ENCODE measurements around the gene ANK3.

Gene ANK3

DNA sequence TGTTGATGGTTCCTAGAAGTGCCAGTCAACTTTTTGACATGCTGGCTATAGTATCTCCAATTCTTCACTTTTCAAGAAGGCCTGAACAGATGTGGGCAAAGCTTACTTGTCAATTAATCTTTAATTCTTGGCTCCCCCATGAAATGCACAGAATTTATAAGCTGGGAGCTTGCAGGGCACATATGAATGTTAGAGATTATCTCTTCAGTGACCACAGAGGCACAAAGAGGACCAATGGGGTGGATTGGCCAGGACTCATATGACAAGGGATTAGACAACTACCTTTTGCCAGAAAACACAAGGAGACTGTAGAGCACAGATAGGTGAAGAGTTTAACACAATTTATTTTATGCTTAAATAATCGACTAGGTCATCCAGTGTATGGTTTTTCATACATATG is 361.6 kb downstream of the ANK3 start:
- no peak for DNase-seq (ENCODE audit: low read depth)

DNA sequence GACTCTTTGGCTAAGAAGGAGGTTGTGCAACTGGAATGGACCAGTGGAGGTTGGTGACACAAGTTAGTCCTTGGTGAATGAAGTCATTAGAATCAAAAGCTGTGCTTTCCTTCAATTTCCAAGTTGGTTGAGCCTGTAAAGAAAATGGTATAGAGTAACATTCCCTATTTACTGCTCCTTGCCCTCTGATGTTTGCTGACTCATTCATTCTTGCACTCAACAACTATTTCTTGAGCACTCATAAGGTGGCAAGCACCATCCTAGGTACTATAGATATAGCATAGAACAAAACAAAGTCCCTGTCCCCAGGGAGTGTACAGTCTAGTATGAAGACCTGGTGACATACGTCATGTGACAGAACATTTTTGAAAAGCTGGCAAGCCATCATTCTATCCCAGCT is 364.4 kb downstream of the ANK3 start:
- DNase-seq (ENCODE audit: low read depth), result no peak

DNA sequence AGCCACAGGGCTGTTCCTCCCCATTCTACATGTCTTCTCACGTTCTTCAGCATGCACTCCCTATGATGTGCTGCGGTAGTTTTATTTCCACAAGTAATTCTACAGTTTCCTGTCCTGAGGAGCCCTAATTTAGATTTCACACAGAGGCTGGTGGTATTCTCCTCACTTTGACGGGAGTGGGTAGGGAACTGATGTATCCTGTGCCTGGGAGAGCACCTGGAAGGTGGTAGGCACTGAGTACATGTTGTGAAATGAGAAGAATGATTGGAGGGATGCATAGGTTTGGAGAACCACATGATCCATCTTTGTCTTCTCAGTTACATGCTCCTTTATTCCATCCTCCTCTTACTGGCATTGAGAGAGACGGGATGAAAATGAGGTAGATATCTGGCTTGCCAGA is 365.2 kb downstream of the ANK3 start:
- DNase-seq (ENCODE audit: low read depth), result no peak

GRCh38 chr10:60023155-60023877 is 366.4 kb downstream of the ANK3 start:
- no peak for DNase-seq (ENCODE audit: low read depth)

DNA sequence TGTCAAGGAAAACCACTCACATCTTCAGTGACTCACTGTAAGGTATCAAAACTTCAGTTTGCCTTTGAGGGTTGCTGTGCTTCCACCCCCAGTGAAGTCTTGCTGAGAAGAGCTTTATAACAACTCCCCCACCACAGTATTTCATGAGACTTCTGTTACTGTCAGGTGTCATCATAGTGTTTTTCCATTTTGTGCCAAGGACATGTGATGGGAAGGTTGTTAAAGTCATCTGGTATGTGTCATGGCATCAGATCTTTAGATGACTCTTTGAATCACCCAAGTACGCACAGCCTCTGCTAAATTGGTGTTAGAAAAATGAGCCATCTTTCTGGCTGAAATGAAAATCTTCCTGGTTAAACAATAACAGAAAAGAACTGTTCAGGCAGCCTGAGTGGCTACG is 368.3 kb downstream of the ANK3 start:
- no peak for DNase-seq (ENCODE audit: low read depth)

DNA sequence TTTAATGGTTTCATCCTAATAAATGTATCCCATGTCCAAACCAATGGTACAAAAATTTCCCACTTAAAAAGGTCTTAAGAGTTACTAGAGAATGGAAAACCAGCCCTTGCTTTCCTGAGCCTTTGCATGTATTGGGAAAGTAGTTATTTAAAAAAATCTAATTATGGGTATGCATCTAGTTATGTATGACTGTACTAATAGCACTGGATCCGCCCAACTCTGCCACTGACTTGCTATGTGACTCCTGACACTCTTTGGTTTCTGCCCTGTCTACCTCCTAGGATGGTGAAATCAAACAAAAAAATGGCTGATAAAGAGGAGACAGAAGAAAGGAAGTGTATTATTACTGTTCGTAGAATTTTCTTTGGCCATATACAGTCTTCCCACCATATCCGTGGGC is 372.9 kb downstream of the ANK3 start:
- DNase-seq (ENCODE audit: low read depth), result no peak

GRCh38 chr10:60009710-60010383 is 379.8 kb downstream of the ANK3 start:
- DNase-seq (ENCODE audit: low read depth), result no peak

GRCh38 chr10:60009276-60009675 is 380.4 kb downstream of the ANK3 start:
- DNase-seq (ENCODE audit: low read depth), result no peak

DNA sequence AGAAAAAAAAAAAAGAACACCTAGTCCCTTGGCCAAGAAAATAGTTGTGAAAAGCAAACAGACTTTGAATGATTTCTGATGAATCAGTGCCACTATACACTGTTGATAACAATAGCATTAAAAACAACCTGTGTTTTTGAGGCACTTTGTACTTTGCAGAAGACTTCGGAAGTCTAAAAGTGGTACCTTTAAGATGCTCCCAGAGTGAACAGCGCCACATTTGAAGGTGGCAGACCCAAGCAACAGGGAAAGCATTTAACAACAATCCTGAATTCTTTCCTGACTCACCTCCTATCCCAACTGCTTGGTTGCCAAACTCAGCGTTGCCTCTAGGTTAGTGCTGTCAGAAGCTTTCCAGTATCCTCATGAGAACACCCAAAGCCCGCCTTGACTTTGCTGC is 380.9 kb downstream of the ANK3 start:
- no peak for DNase-seq (ENCODE audit: low read depth)

- DNase-seq (ENCODE audit: low read depth), result no peak
These were observed 383.6 kb downstream of the ANK3 start for GRCh38 chr10:60006062-60006461.

- DNase-seq (ENCODE audit: low read depth), result no peak
These were observed 385.8 kb downstream of the ANK3 start for GRCh38 chr10:60003651-60004523.

GRCh38 chr10:60000747-60001146 is 388.9 kb downstream of the ANK3 start:
- DNase-seq (ENCODE audit: low read depth), result no peak

- DNase-seq (ENCODE audit: low read depth), result no peak
These were observed 391.7 kb downstream of the ANK3 start for GRCh38 chr10:59997827-59998525.

DNA sequence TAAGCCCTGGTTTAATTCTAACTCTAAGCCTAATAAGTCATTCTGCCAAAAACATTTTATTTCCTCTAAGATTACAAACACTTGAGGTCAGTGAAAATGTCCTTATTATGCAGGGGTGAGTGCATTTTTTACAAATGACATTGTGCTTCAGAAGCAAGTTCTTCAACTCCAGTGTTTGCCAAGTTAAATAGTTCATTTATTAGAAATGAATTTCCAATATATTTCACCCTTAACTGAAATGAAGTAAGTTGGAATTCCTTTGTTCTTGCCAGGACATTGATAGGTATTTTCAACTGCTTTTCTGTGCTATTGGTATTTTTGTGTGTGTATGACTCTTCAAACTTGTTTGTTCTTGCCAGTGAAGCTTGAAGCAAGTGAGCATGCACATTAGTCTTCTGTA is 393.8 kb downstream of the ANK3 start:
- DNase-seq (ENCODE audit: low read depth), result no peak

- DNase-seq (ENCODE audit: low read depth), result no peak
These were observed 395.7 kb downstream of the ANK3 start for GRCh38 chr10:59993931-59994330.

DNA sequence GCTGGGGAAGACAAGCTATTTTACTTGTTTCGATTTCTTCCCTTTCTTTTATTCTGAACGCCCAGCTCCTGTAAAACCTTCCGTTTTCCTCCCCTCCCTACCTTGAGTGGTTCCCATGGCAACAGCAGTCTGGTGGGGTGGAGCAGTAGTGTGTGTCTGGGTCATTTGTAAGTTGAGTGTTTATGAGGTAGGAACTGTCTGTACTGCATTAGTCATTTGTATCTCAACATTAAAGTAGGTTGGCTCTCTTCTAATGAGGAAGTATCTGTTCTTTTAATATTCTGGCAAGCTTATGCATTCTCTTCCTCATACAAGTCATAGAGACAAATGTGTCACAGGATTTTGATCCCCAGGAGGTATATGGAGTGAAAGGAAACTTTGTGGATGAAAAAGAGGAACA is 398.0 kb downstream of the ANK3 start:
- DNase-seq (ENCODE audit: low read depth), result no peak

DNA sequence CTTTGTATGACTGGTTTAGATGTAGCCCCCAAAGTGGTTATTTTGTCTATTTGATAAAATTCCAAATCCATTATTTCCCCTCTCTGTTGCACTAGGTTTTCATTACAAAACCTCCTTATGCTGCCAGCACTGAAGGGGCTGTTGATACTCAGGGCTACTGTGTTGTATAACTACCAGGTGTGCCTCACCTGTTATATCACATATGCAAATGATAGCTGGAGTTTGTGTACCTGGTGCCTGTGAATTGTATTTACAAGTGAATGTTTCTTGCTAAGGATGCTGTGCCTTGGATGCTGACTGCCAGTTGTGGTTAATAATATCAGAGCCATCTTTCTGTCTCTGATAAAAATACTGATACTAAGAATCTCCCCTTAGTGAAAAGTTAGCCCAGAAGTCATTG is 398.6 kb downstream of the ANK3 start:
- DNase-seq (ENCODE audit: low read depth), result no peak

DNA sequence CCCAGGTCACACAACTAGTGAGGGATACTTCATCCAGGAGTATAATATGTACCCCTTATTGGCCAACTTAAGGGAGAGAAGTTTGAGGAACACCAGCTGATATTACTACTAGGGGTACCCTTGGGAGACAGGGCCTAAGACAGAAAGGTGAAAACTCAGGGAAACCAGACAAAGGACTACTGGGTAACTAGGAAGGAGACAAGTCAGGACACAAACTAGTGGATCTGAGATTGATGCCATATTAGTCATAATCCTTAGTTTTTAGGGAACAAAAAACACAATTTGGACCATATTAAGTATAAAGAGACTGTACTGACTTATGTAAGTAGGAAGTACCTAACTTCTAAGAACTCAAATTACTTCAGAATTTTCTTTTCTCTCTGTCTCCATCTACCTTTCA is 404.0 kb downstream of the ANK3 start:
- DNase-seq (ENCODE audit: low read depth), result no peak

- DNase-seq (ENCODE audit: low read depth), result no peak
These were observed 405.3 kb downstream of the ANK3 start for GRCh38 chr10:59984415-59984814.

GRCh38 chr10:59980356-59980755 is 409.3 kb downstream of the ANK3 start:
- DNase-seq (ENCODE audit: low read depth), result no peak

DNA sequence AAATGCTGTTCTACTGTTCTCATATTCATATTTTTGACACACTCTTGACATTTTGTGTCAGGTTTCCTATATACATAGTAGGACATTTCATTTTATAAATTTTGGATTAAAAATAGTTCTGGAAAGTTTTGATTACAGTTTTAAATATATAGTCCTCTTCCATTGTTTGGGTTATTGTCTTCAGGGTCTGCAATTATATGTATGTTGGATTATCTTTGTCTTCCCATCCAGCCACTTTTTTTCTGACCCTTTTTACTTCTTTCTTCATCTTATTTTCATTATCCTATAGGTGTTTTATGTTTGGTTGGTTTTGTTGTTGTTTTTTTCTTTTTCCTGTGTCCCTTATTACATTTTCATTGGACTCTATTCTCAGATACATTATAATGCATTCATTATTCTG is 412.2 kb downstream of the ANK3 start:
- DNase-seq (ENCODE audit: low read depth), result no peak

DNA sequence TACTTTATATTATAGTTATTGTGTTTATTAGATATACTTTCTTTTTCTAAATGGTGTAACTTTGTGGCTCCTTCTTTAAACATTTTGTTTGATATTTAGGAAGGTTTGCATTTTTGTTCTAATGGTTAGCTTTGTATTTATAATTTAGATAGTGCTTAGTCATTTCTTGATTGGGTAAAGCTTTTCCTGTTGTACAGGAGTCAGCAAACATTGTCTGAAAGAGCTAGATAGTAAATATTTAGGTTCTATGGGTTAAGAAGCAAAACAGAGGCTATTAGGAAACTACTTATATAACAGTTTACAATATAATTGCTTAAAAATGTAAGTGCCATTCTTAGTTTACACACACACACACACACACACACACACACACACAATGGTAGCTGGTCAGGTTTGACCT is 412.8 kb downstream of the ANK3 start:
- DNase-seq (ENCODE audit: low read depth), result no peak

Measured in stimulated activated CD8-positive, alpha-beta memory T cell treated with anti-CD3 and anti-CD28 coated beads, Interleukin-7, amount 100 ng/mL, for 24 hours (primary cell).